ENCODE data around the gene TLN1. TPM values are rescaled to one million over a fixed set of nuclear protein-coding genes. Genes with fewer than 3 reads are reported as not detected.

Gene TLN1
- total RNA-seq, 4 donors from 2014 or later: 126 to 179 (median 152) TPM

DNA sequence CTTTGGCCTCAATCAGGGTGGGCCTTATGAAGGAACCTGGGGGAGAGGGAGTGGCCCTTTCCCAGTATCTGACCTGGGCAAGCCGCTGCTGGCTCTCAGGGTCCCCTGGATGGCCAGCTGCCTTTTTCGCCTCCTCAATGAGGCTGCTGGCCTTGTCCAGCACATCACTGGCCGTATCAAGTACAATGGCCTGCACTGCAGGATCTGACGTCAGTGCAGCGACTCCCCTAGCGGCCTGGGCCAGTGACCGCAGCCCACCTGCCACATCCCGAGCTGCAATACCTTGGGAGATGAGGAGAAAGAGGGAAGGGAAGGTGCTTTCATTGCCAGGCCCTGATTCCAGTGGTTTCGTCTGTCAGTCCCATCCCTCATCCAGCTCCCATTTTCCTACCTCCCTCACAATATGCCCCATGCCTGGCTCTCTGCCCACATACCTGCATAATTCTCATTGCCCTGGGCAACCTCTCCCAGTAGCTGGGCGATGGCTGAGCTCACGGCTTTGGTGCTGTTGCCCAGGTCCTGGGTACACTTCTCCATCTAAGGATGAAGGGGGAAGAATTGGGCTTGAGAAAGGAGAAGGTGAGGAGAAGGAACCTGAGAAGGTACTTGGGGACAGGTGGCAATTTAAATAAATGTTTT, 19.1 kb downstream of the TLN1 start:
- no peaks in the 10 kb centered on the region for H3K27me3 ChIP-seq
- H3K27ac ChIP-seq: no peak overlapping the region
- peaks cover 98% of the 10 kb centered on the region for H3K36me3 ChIP-seq
- no peaks in the 10 kb centered on the region for H3K4me1 ChIP-seq
- no peaks in the 10 kb centered on the region for H3K9me3 ChIP-seq
- no peak overlapping the region for H3K4me3 ChIP-seq
- 63% methylated on average over 7 of the region's 11 CpGs for WGBS
- TF ChIP-seq, protein P1, sequence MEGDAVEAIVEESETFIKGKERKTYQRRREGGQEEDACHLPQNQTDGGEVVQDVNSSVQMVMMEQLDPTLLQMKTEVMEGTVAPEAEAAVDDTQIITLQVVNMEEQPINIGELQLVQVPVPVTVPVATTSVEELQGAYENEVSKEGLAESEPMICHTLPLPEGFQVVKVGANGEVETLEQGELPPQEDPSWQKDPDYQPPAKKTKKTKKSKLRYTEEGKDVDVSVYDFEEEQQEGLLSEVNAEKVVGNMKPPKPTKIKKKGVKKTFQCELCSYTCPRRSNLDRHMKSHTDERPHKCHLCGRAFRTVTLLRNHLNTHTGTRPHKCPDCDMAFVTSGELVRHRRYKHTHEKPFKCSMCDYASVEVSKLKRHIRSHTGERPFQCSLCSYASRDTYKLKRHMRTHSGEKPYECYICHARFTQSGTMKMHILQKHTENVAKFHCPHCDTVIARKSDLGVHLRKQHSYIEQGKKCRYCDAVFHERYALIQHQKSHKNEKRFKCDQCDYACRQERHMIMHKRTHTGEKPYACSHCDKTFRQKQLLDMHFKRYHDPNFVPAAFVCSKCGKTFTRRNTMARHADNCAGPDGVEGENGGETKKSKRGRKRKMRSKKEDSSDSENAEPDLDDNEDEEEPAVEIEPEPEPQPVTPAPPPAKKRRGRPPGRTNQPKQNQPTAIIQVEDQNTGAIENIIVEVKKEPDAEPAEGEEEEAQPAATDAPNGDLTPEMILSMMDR (IDR thresholded peaks at IDR 0.05): no peak
- no peak for TF ChIP-seq POLR2A (IDR thresholded peaks at IDR 0.05)
- no peak for DNase-seq (ENCODE audit: low spot score in 2 of 2)

DNA sequence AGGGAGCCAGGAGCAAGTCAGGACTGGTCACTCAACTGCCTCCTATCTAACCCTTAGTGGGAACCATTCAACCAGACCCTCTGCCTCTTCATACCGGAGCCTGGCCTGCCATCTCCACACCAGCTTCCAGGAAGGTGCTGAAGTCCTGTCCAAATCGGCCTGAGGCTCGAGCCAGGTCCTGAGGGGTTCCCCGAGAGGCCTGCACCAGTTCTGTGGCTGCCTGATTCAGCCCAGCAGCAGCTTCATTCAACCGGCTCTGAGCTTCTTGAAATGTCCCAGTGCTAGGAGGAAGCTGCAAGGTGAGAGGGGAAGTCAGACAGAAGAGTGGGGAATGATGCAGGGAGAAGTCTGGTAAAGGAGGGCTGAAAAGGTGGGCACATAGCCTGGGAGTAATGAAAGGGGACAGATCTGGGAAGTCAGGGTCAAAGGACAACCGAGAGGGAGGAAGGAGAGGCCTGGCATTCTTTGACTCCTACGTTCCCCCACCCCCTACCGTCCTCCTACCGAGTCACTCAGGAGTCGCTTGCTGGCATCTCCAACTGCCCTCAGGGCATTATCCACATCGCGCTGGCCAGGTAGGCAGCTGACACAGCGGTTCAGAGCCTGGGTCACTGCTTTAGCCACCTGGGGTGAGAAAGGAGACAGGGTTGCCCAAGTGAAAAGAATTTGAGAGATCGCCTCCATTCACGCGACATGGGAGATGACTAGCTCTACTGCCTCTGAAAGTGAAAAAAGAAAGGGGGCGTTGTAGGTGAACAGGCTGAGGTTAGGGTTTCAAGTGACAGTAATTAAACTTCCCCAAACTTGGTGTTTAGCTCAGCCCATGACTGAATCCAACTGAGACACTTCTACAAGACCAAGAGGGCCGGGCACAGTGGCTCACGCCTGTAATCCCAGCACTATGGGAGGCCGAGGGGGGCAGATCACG, 20.2 kb downstream of the TLN1 start:
- H3K9me3 ChIP-seq: no peaks in the 10 kb centered on the region
- no peak for DNase-seq (ENCODE audit: low spot score in 2 of 2)
- 78% methylated on average over 20 of the region's 21 CpGs for WGBS
- no peaks in the 10 kb centered on the region for H3K27me3 ChIP-seq
- peaks cover 98% of the 10 kb centered on the region for H3K36me3 ChIP-seq
- H3K4me1 ChIP-seq: no peaks in the 10 kb centered on the region
- TF ChIP-seq, protein P1 (IDR thresholded peaks at IDR 0.05): no peak
- TF ChIP-seq EP300 (IDR thresholded peaks at IDR 0.05) (no peak), POLR2A (IDR thresholded peaks at IDR 0.05) (no peak), POLR2AphosphoS5 (IDR thresholded peaks at IDR 0.05) (no peak)
- no peak overlapping the region for H3K27ac ChIP-seq
- no peak overlapping the region for H3K4me3 ChIP-seq

DNA sequence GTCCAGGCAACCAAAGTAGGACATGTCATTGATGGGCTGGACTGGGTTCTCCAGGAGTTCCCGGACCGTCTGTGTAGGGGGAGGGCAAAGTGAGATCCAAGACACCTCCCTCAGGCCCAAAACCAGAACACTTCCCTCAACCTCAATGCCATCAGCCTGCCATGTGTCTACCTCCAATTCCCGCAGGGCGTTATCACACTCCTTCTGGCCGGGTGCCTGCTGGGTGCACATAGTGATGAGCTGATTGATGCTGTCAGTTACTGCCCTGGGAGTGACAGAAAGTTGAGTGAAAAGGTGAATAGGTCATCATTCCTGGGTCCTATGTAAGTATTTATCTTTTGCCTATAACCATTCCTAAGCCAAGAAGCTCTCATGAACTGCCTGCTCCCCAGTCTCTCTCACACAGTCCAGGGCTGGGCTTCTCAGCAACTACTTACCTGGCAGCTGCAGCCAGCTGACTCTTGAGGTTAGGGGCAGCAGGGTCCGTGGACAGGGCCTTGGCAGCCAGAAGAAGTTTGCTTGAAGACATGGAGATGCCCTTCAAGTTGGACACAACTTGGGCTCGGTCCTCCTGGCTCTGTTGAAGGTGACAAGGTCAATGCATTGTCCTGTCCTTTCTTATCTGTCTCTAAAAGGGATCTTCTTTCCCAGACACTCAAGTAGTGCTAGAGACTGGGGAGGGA, 21.0 kb downstream of the TLN1 start:
- H3K36me3 ChIP-seq: peaks cover 98% of the 10 kb centered on the region
- WGBS: 75% methylated on average over 5 of the region's 7 CpGs
- no peaks in the 10 kb centered on the region for H3K27me3 ChIP-seq
- H3K9me3 ChIP-seq: no peaks in the 10 kb centered on the region
- H3K27ac ChIP-seq: no peak overlapping the region
- no peak for DNase-seq (ENCODE audit: low spot score in 2 of 2)
- H3K4me1 ChIP-seq: no peaks in the 10 kb centered on the region
- H3K4me3 ChIP-seq: no peak overlapping the region
- TF ChIP-seq POLR2AphosphoS5 (IDR thresholded peaks at IDR 0.05) (no peak), EP300 (IDR thresholded peaks at IDR 0.05) (no peak), POLR2A (IDR thresholded peaks at IDR 0.05) (no peak)
- TF ChIP-seq, protein P1 (IDR thresholded peaks at IDR 0.05): no peak

DNA sequence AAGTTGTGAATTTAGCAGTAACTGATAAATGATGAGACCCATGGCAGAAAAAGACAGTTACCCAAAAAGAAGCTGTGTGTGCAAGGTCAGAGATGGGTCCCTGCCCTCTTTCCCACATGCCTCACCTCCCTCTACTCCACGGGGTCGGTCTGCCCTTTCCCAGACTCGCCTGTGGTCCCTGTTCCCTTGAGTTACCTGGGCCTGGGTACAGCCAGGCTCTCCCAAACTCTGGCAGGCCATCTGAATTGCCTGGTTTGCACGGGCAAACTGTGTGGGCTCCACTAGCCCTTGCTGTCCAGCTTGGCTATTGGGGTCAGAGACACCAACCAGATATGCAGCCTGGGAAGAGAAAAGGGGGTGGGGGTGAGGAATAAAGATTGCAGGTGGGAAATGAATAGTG, 23.8 kb downstream of the TLN1 start:
- Histone ChIP-seq H3K27ac (no peak overlapping the region), H3K9me3 (no peaks in the 10 kb centered on the region), H3K4me3 (no peak overlapping the region), H3K4me1 (no peaks in the 10 kb centered on the region), H3K27me3 (no peaks in the 10 kb centered on the region), H3K36me3 (peaks cover 98% of the 10 kb centered on the region)
- TF ChIP-seq POLR2AphosphoS5 (IDR thresholded peaks at IDR 0.05) (no peak), POLR2A (IDR thresholded peaks at IDR 0.05) (no peak), EP300 (IDR thresholded peaks at IDR 0.05) (no peak)
- TF ChIP-seq, protein P1 (IDR thresholded peaks at IDR 0.05): no peak
- no peak for DNase-seq (ENCODE audit: low spot score in 2 of 2)
- WGBS: 100% methylated on average over 4 of the region's 4 CpGs

DNA sequence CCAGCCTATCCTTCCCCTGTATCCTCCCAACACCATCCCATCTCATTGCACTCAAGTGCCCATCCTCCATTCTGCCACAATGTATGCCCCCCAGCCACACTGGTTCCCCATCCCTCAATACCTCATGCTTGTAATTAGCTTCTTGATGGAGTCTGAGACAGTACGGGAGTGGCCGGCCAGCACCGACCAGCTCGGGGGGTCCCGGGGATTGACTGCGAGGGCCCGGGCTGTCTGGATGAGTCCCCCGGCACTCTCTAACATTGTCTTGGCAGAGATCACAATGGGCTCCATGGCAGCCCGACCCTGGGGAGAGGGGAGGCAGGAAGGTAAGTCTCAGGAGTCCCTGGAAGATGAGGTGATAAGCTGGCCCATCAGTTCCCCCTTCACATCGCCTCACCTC, 25.0 kb downstream of the TLN1 start:
- Histone ChIP-seq H3K4me1 (no peaks in the 10 kb centered on the region), H3K9me3 (no peaks in the 10 kb centered on the region), H3K4me3 (no peak overlapping the region), H3K27me3 (no peaks in the 10 kb centered on the region), H3K27ac (no peak overlapping the region), H3K36me3 (peaks cover 98% of the 10 kb centered on the region)
- DNase-seq (ENCODE audit: low spot score in 2 of 2): no peak
- TF ChIP-seq POLR2AphosphoS5 (IDR thresholded peaks at IDR 0.05) (no peak), POLR2A (IDR thresholded peaks at IDR 0.05) (no peak), EP300 (IDR thresholded peaks at IDR 0.05) (no peak)
- TF ChIP-seq, protein P1 (IDR thresholded peaks at IDR 0.05): no peak
- 95% methylated on average over 10 of the region's 10 CpGs for WGBS

All from suprapubic skin (tissue), 4 donors.